AG04450 (cell line): ENCODE data around the gene LHCGR. TPM values are rescaled to one million over a fixed set of nuclear protein-coding genes. Genes with fewer than 3 reads are reported as not detected.

Experiments
- CTCF ChIA-PET: fragments of 300-600, 350-600 bp; formaldehyde crosslinking; extraction: SDS; loops from one replicate; lab custom pipeline; 2022; ENCODE audit warnings: antibody characterized with exemption, inconsistent platforms; lab: Charles Lee
- POLR2A ChIA-PET: fragments of 350-600 bp; formaldehyde crosslinking; extraction: SDS; loops from one replicate; lab custom pipeline; 2021; ENCODE audit warnings: antibody characterized with exemption, inconsistent platforms; lab: Yijun Ruan, JAX
- DNase-seq: peaks from one replicate; pipeline ENCODE4 v3.0.0-alpha.2; 2011; ENCODE audit warnings: low read depth, low spot score
- H3K27ac ChIP-seq: one replicate; pipeline ENCODE4 v1.5.1; 2012; ENCODE audit warnings: low read depth, low read length, control low read depth
- H3K27me3 ChIP-seq: one replicate; pipeline ENCODE4 v1.6.0; 2012; ENCODE audit warnings: low read length; ENCODE audit not compliant: control insufficient read depth, insufficient read depth
- H3K4me3 ChIP-seq: 2 replicates; pipeline ENCODE4 v1.5.1; 2011; ENCODE audit warnings: mild to moderate bottlenecking, low read depth, low read length, control low read depth
- H3K9me3 ChIP-seq: 2 replicates; pipeline ENCODE4 v1.5.1; 2012; ENCODE audit warnings: low read length; ENCODE audit not compliant: control insufficient read depth, insufficient read depth
- CTCF ChIP-seq: IDR thresholded peaks from 2 replicates; pipeline ENCODE4 v1.5.1; 2011; ENCODE audit warnings: low read depth, low read length, control low read depth, inconsistent platforms
- polyA plus RNA-seq: library from polyadenylated mRNA; depleted of rRNA; stranded (reverse); fragments of >200 nt; gene quantifications from 2 replicates; pipeline ENCODE4 v1.2.3, GENCODE V29; 2011

LHCGR gene
- polyA plus RNA-seq, 1 experiment, result 3.8 TPM

DNA sequence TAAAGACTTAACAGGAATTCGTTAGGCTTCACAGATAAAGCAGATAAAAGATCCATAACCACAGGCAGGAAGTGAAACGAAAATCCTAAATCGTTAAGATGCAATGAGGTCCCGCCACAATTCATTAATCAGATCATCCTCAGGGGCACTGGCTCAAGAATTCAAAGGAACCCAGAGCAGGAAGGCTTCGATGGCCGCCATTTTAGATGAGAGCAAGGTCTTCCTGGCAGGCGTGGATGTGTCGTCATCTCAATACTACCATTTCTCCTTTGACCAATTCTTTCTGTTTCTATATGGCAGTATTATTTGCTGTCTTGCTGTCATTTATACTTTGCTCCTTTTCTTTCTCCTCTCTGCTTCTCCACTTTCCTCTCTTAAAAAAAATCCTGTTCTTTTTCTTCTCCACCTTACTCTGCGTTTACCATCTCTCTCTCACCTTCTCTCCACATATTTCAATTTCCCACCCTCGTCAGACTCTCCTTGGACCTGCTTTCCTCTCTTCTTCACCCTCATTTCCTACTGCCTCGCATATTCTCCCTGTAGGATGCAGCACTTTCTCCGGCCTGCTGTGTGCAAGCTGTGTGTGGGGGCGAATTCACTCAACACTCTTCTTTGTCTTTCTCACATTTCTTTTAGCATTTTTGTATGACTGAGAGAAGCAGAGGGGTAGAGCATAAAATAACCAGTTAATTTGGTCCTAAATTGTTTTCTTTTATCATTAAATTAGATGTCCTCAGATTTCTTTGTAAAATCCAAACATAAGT is 35.1 kb upstream of the LHCGR start:
- Histone ChIP-seq H3K27ac (no peak overlapping the region), H3K9me3 (no peaks in the 10 kb centered on the region), H3K4me3 (no peak overlapping the region), H3K27me3 (no peaks in the 10 kb centered on the region)
- ChIA-PET CTCF (no interaction called here), POLR2A (no interaction called here)
- no peak for DNase-seq
- no peak for TF ChIP-seq CTCF

DNA sequence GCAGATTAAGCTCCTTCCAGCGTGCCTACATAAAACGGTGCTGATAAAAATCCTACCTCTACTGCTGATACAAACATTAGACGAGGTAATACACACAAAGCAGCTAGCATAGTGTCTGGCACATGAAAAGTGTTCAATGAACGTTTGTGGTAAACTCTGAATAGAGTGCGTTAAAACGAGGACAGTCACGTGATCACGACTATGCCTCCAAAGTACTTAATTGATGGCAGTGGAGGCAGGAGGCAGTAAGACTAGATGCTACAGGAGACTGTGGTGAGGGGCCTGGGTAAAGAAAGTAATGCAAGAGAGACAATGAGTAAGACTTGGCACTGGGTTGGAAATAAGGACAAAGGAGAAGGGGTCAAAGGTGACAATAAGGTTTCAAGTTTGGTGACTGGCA is 32.1 kb upstream of the LHCGR start:
- no peak for DNase-seq
- TF ChIP-seq CTCF, result no peak
- CTCF ChIA-PET, result interaction anchor here (0.5 kb wide), 1 partner anchor 124 kb away, joined by 4 read pairs; no protein-coding TSS in a partner anchor
- POLR2A ChIA-PET, result no interaction called here
- no peaks in the 10 kb centered on the region for H3K27me3 ChIP-seq
- H3K27ac ChIP-seq, result no peak overlapping the region
- H3K9me3 ChIP-seq, result no peaks in the 10 kb centered on the region
- no peak overlapping the region for H3K4me3 ChIP-seq

GRCh38 chr2:48781366-48781765 is 25.8 kb upstream of the LHCGR start:
- Histone ChIP-seq H3K4me3 (no peak overlapping the region), H3K9me3 (no peaks in the 10 kb centered on the region), H3K27ac (no peak overlapping the region), H3K27me3 (no peaks in the 10 kb centered on the region)
- TF ChIP-seq CTCF, result no peak
- DNase-seq, result no peak
- ChIA-PET CTCF (no interaction called here), POLR2A (no interaction called here)

- POLR2A ChIA-PET, result interaction anchor here (0.7 kb wide), 1 partner anchor 66 kb away, joined by 4 read pairs; no protein-coding TSS in a partner anchor
- Histone ChIP-seq H3K9me3 (no peaks in the 10 kb centered on the region), H3K27ac (no peak overlapping the region), H3K4me3 (no peak overlapping the region), H3K27me3 (no peaks in the 10 kb centered on the region)
- CTCF ChIA-PET, result interaction anchor here (0.9 kb wide), 1 partner anchor 29 kb away, joined by 11 read pairs; no protein-coding TSS in a partner anchor
- no peak for DNase-seq
- TF ChIP-seq CTCF, result no peak
Measured at GRCh38 chr2:48779019-48779716, 23.6 kb upstream of the LHCGR start.

GRCh38 chr2:48774251-48774650 is 18.7 kb upstream of the LHCGR start:
- no peak for DNase-seq
- Histone ChIP-seq H3K4me3 (no peak overlapping the region), H3K9me3 (no peaks in the 10 kb centered on the region), H3K27me3 (no peaks in the 10 kb centered on the region), H3K27ac (no peak overlapping the region)
- POLR2A ChIA-PET, result no interaction called here
- CTCF ChIA-PET, result no interaction called here
- TF ChIP-seq CTCF, result no peak
